Glomerular visceral epithelial cell (primary cell): ENCODE results near the gene GAS7.

Experiments used
- DNase-seq: peaks from one replicate; pipeline ENCODE4 v3.0.0-alpha.2; 2016; ENCODE audit errors: extremely low spot score

The GAS7 gene

GRCh38 chr17:10198509-10199249 is at the start of gene GAS7:
GAS7 (minus strand) TSS chr17:10198606.
- no peak for DNase-seq

GRCh38 chr17:10247810-10248209 is 49.4 kb upstream of the GAS7 start:
- DNase-seq, result no peak

- no peak for DNase-seq
Observed at GRCh38 chr17:10243883-10244844, 45.8 kb upstream of the GAS7 start.

- no peak for DNase-seq
Observed at GRCh38 chr17:10241781-10242180, 43.4 kb upstream of the GAS7 start.

DNA sequence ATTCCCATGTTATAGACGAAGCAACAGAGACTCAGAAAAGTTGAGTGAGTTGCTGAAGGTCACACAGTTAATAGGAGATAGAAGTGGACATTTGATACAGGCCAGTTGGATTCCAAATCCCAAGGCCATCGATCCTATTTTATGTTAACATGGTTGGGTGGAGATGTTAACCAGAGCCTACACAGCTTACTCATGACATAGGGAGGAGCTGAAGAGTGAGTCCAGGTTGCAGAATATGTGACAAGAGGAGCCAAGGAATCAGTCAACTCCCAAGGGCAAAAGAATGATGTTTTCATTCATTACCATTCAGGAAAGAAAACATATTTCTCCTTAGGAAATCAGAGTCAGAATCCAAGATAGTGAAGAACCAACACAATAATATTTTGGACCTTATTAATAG is 40.3 kb upstream of the GAS7 start:
- no peak for DNase-seq

GRCh38 chr17:10234033-10234432 is 35.6 kb upstream of the GAS7 start:
- DNase-seq, result no peak

GRCh38 chr17:10233161-10233560 is 34.8 kb upstream of the GAS7 start:
- DNase-seq, result no peak

DNA sequence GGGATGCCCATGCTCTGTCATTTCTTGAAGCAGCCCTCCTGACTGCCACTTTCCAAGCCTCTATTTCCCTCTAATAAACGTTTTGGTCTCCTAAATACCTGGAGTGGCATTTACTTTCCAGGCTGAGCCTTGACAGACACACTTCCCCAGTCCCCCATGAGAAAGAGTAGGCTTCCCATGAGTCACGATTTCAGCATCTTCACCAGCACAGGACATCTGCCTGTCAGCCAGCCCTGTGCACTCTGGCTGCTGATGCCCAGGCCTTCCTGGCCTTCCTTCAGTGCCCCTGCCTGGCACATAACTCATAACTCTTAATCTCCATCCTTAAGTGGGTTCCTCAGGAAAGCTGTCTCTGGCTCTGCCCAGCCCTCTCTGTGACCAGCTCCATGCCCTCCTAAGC is 30.8 kb upstream of the GAS7 start:
- DNase-seq, result no peak

GRCh38 chr17:10226930-10227695 is 28.7 kb upstream of the GAS7 start:
- DNase-seq, result no peak

- no peak for DNase-seq
Observed at GRCh38 chr17:10224582-10225195, 26.3 kb upstream of the GAS7 start.

DNA sequence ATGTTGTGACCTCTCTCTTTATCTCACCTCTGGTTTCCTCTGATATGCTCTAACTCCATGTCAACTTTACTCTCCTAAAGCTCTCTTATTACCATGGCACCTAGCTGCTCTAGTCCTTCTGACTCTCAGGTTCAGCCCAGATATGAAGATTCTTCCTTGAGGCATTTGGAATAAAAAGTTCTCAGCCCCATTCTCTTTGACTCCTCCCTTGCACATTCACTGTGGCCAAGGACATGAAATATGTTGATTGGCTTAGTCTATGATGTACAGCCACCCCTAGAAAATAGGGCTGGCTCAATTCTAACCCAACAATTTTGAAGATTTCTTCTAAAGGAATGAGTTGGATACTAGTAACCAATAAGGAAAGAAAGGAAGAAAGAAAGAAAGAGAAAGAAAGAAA is 20.8 kb upstream of the GAS7 start:
- DNase-seq, result no peak

DNA sequence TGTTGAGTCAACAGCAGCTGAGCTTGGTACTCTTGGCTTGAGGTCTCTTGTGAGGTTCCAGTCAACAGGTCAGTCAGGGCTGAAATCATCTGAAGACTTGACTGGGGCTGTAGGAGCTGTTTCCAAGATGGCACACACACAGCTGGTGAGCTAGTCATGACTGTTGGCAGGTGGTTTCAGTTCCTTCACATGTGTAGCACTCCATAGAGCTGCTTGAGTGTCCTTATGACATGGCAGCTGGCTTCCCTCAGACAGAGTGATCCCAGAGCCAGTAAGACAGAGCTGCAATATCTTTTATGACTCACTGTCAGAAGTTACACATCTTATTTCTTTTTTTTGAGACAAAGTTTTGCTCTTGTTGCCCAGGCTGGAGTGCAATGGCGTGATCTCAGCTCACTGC is 19.5 kb upstream of the GAS7 start:
- DNase-seq, result no peak

- DNase-seq, result no peak
Observed at GRCh38 chr17:10216213-10216938, 18.0 kb upstream of the GAS7 start.

GRCh38 chr17:10215286-10215685 is 16.9 kb upstream of the GAS7 start:
- no peak for DNase-seq

GRCh38 chr17:10211666-10212065 is 13.3 kb upstream of the GAS7 start:
- DNase-seq, result no peak

DNA sequence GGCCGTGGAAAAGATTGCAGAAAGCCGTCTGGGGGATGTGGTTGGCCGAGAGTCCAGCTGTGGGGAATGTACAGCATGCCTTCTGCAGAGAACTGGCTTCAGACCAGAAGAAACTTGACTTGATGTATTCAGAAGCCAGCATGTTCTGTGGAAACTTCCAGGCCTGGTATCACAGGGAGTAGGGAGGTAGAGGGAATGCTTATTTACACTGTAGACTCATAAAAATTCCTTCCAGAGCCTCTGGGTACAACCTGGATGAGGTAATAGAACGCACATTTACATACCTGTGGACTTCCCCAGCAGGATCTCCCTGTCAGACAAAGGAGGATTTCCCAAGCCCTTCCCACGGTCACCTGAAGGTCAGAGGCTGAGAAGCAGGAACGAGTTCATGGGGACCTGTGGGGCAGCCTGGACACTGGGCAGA is 11.8 kb upstream of the GAS7 start:
- DNase-seq, result no peak

GRCh38 chr17:10208604-10209193 is 10.3 kb upstream of the GAS7 start:
- DNase-seq, result no peak

DNA sequence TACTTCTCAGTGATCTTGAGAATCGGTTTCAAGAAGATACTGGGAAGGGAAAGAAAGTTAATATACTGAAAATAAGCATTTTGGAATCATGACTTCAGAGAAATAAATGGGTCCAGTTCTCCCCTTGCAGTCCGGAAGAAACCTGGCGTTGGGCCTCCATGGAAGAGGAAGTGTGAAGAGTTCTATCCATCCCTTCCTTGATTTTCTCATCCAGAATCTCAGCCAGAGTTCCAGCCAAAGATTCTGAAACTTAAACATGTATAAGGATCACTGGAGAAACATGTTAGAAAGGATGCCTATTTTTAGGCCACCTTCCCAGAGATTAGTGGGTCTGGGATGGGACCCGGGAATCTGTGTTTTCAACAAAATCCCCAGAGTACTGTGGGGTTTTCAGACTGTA is 8.7 kb upstream of the GAS7 start:
- no peak for DNase-seq

- no peak for DNase-seq
Observed at GRCh38 chr17:10205549-10206185, 7.3 kb upstream of the GAS7 start.

- no peak for DNase-seq
Observed at GRCh38 chr17:10201680-10202079, 3.3 kb upstream of the GAS7 start.
